ENCODE data around the gene IFRD2.

The IFRD2 gene

DNA sequence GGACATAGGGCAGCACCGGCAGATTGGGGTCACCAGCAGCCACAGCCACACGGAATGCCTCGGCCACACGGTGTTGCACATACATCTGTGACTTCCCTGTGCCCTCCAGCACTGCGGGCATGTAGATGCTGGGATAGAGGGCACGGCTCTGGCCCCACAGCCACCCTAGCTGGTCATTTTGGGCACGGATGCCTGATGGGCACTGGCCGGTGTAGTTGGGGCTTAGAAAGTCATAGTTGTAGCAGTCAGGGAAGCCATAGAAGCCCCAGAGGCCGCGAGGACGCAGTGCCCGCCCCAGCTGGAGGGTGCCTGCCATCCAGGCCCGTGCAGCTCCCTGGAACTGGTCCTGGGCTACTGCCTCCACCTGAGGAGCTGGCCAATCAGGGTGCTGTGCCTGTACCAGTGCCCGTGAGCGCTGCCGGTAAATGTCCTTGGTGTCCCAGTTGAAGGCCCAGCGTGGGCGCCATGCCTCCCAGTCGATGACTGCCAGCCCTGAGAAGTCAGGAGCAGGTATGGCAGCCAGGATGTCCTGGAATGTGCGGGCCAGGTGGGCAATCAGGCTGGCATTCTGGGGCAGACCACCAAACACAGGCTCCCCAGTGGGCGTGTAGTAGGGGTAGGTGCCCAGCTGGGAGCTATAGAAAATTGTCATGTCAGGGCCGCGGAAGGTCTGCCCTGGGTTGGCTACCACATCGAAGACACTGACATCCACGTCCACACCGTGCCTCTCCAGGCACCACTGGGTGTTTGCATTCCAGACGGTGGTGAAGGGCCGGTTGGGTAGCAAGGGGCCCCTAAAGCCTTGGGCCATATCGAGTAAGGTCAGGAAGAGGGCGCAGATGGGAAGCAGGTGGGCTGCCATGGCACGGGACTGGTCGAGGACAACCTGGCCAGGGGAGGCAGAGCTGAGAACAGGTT lies 10.1 kb upstream of the IFRD2 start:
- no peak for DNase-seq (ENCODE audit: low read depth in 1 of 2, low spot score in 1 of 2)

DNA sequence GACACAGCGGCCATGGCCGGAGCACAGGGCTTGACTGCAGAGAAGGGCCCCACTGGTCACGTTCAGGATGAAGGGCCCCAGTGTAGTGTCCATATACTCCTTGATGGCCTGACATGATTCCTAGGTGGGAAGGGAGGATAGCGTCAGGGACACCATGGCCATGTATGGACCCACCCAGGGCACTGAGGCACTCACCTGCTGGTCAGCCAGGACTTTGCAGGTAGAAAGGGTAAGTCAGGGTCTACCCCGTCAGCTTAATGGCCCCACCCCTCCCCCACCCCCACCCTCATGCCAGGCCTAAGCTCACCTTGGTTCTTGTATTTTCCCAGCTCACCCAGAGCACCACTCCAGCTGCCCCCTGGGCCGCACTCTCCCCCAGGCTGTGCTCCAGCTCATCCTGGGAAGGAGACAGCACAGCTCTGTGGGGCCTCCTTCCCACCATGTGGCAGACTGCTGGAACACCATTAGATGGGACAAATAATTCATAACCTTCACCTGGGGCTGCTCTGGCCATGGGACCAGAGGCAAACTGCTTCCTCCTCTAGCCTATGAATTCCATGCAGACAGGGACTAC lies 8.5 kb upstream of the IFRD2 start:
- no peak for DNase-seq (ENCODE audit: low read depth in 1 of 2, low spot score in 1 of 2)

DNA sequence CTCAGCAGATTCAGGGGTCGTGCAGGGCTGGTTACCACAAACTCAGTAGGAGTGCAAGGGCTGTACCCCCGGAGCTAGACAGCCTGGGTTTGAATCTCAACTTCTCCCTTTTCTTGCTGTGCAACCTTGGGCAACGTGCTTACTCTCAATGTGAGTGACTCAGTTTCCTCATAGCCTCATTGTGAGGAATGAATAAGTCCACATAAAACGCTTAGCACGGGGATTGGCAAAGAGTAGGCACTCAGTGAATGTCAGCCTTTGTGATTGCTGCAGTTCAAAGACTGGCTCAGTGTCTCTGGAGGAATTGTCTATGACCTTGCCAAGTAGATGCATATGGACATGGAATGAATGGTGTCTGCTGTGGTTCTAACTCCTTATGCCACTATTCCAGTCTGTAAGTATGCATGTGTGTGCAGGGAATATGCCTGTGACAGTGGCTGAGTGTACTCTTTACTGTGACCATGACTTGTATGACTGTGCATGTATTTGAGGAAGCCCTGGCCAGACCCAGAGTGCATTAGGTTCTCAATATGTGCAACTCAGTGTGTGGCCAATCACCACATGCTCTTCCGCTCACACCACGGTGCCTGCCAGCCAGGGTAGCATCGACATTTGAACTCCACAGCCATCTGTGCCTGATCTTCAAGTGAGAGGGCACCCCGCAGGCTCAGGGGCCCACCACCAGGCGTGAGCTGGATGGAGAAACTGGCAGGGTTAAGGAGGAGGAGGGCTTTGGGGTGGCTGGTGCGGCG lies 7.9 kb upstream of the IFRD2 start:
- DNase-seq (ENCODE audit: low read depth in 1 of 2, low spot score in 1 of 2): no peak

DNA sequence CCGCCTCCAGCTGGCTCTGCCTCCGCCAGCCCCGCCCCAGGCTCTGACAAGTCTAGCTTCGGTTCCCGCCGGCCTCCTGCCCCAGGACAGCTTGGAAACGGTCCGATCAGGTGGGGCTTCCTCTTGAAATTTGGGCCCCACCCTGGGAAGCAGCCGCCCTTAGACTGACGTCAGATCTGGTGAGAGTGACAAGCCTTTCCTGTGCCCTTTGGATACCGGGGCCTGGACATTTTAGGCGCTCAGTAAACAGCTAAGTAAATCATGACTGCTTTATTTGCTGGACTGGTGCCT lies 7.4 kb upstream of the IFRD2 start:
- DNase-seq (ENCODE audit: low read depth in 1 of 2, low spot score in 1 of 2): no peak

DNA sequence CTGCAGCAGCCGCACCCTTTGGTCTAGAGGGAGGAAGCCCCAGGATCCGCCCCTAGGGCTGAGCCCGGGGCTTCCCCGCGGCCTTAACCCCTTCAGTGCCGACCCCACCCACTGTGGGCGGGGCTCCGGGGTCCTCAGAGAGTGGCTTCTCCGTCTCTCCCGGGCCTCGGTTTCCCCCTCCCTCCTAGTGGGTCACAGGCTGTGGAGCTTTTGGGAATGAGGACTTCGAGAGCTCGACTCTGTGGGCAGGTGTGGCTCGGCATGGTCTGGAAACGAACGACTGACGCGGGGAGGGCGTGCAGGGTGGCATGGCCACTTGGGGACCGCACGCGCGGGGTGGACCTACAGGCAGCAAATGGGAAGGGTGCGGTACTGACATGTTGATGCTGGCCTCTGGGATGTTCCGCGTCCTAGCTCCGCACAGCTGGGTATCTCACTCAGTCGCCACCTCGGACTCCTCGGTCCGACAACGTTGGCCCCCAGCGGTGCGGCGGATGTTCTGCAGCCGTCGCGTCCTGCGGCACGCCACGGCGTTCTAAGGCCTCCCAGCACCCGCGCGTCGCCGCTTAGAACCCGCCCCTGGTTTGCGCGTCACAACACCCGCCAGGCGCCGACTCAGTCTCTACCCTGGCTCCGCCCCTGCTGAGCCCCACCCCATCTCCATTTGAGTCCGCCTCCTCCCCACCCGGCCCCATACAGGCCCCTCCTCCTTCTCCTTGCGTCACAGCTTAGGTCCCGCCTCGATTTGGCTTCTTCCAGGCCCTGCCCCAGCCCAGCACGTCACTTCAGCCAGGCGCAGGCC lies 6.8 kb upstream of the IFRD2 start, which contains the start of the genes HYAL3 and NAA80:
Gene HYAL3, minus strand, starts transcription at position 570 of the 802 bp plus-strand sequence. CDS start 3,803 bp downstream, outside the sequence.
Gene NAA80, minus strand, starts transcription at position 570 of the 802 bp plus-strand sequence. CDS start 1,942 bp downstream, outside the sequence.
- DNase-seq (ENCODE audit: low read depth in 1 of 2, low spot score in 1 of 2): peak; percentile 98 to 99

- no peak for DNase-seq (ENCODE audit: low read depth in 1 of 2, low spot score in 1 of 2)
Observed at GRCh38 chr3:50297896-50298725, 5.9 kb upstream of the IFRD2 start.

DNA sequence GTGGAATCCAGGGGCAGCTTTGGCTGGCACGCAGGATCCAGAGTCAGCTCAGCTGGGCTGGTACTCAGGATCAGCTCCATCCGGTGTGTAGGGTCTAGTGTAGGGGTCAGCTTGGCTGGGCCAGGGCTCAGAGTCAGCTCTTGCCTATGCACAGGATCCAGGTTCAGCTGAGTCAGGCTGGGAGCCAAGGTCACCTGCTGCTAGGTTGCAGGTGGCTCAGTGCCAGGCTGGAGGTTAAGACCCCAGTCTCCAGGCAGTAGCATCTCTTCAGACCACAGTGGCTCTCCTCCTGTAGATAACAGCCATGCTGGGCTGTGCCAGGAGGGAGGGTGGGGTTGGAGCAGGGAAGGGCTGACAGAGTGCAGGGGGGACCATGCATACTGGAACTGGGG lies 5.2 kb upstream of the IFRD2 start:
- DNase-seq (ENCODE audit: low read depth in 1 of 2, low spot score in 1 of 2): no peak

DNA sequence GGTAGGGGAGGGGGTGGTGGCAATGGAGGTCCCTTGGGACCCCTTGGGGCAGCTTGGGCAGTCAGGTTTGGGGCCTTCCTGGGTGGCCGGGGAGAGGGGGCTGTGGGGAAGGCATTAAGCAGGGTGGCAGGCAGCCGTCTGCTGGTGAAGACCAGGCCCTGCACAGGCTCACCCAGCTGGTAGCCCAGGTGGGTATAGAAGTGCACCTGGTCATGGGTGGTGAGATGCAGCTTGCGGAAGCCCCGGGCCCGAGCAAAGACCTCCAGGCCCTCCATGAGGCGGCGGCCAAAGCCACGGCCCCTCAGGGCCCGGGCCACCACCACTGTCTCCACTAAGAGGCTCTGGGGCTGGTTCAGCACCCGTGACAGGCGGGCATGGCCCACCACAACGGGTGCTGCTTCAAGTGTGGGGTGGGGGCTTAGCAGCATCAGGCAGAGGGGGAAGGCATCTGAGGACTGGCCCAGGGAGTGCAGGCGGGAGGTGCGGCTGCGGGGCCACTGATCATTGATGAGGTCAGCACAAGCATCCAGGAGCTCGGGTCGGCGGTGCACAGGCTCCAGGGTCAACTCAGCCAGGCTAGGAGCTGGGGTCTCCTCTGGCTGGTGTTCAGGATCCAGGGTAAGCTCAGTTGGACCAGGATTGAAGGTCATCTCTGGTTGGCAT lies 4.6 kb upstream of the IFRD2 start:
- DNase-seq (ENCODE audit: low read depth in 1 of 2, low spot score in 1 of 2): no peak

DNA sequence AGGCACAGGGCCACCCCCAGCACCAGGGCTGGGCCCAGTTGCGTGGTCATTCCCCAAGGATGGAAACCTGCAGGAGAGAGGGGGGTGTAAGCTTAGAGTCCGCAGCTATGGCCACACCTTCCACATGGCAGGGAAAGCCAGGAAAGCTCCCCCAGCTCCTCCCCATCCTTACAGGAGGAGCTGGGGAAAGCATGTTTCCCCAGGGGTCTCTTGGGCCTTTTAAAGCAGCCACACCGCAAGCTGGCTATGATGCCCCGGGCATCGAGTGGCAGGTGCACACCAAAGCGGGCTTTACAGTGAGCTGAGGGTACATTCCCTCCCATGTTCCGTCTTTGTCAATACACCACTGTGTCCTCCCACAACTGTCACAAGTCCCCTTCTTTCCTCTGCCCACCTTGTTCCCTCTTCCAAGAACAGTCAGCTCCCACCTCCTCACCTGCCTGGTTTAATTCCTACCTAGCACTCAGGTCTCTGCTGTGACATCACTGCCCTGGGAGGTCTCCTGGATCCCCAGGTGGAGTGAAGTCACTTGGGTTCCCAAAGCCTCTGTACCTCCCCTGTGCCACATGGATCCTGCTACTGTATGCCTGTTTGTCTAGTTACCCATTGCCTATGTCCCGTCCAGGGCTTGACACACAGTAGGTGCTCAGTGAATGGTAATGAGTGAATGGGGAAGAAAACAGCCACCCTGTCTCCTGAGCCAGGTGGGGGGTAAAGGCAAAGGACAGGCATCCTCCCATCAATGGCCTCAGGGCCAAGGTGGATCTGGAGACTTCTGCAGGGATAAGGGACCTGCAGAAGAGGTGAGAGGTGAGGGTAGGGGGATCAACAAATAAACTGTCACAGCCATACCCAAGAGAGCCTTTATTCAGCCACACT lies 3.6 kb upstream of the IFRD2 start:
- no peak for DNase-seq (ENCODE audit: low read depth in 1 of 2, low spot score in 1 of 2)

DNA sequence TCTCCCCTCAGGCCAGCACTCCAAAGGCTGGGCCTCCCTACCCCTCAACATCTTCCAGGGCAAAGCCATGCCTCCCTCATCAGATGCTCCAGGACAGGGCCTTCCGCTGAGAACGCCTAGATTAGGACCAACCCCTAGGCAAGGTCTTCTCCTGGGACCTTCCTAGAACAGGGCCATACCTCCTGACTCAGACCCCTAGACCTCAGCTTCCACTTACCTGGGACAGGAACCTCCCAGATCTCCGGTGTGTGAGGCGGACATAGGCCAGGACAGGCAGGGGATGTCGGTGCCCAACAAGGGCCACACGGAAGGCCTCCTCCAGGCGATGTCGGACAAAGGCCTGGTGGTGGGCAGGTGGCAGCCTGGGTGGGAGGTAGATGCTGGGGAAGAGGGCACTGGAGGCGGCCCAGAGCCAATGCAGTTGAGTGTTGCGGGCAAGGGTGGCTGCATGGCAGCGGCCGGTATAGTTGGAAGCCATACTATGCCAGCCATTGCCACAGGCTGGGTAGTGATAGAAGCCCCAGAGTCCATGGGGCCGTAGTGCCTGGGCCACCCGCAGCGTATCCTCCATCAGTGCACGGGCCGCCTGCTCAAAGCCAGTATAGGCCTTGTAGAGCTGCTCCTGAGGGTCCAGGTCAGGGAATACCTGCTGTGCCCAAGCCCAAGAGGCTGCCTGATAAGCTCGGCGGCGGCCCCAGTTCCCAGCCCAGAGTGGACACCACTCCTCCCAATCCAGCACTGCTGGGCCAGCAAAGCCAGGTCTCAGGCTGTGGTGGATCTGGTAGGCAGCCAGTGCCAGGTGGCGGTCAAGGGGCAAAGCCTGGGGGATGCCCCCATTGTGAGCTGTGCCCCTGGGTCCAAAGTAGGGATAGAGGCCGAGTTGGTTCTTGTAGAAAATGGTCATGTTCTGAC lies 2.5 kb upstream of the IFRD2 start:
- DNase-seq (ENCODE audit: low read depth in 1 of 2, low spot score in 1 of 2): no peak

GRCh38 chr3:50294089-50294488 lies 1.9 kb upstream of the IFRD2 start:
- DNase-seq (ENCODE audit: low read depth in 1 of 2, low spot score in 1 of 2): no peak

DNA sequence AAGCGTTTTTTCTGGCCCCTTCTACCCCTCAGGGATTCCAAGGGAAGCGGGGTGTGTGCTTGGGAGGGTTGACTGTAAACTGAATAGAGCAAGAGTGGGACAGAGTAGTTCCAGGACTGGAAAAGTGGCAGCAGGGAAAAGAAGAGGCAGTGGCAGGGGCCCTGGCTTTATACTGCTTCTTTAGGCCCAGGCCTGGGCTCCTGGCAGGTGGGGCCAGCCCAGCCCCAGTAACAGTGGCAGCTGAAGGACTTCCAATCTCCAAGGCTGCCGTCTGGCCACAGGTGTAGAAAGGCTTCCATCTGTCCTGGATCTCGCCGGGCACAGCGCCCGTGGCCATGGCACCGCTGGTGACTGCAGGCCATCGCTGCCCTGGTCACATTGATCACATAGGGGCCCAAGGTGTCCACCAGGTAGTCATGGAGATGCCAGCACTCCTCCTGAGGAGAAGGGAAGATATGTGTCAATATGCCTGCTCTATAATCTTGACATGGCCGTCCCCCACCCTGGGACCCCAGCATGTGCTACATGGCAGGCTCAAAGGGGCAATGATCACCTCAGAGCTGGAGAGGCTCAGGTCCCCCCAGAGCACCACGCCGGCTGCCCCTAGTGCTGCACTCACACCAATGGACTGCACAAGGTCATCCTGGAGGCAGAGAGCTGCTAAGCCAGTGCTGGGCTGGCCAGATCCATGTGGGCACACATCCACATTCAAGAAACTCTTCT lies 1.0 kb upstream of the IFRD2 start:
- no peak for DNase-seq (ENCODE audit: low read depth in 1 of 2, low spot score in 1 of 2)

GRCh38 chr3:50290161-50290641 lies 2.0 kb downstream of the IFRD2 start:
- DNase-seq (ENCODE audit: low read depth in 1 of 2, low spot score in 1 of 2): no peak

DNA sequence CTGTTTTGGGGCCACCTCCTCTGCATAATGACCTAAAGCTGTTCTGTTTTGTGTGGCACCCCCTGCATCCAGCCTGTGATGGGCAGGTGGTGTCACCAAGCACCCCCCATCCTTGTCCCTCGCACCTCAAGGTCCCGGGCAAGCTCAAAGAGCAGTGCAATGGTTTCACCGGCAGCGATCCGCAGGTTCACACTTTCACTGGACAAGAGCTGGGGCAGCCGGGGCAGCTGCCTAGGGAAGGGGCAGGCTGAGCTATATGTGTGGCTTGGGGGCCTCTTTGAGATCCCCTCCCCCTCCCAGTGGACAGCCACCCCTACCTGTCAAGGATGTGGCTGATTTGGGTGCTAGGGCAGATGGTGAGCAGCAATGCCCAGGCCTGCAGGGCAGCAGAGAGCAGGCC lies 3.1 kb downstream of the IFRD2 start:
- DNase-seq (ENCODE audit: low read depth in 1 of 2, low spot score in 1 of 2): no peak

DNA sequence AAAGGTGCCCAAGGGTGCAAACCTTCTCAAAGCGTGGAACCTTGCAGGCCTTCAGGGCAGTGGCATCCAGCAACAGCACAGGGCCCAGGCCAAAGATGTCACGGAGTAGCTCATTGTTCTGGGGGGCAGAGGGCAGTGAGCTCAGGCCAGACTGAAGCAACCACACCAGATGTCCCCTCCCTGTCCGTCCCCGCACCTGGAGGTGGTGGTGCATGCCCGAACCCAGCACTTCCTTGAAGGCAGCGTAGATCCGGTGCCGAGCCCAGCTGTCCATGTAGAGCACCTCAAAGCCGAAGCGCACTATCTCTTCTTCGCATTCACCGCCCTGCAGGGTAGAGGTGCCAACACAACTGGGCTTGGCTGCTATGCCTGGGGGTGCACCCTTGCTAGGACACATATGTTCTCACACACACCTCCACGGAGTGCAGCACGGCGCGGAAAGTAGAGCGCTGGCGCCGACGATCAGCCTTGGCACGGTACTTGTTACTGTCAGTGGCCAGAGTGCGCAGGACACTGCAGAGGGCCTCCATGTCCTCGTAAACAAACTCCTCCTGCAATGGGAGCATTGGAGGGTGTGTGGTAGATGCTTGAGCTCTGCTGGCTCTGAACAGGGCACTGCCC lies 3.7 kb downstream of the IFRD2 start:
- DNase-seq (ENCODE audit: low read depth in 1 of 2, low spot score in 1 of 2): no peak

- DNase-seq (ENCODE audit: low read depth in 1 of 2, low spot score in 1 of 2): no peak
Observed at GRCh38 chr3:50287262-50287661, 5.0 kb downstream of the IFRD2 start.

Data from stimulated activated CD4-positive, alpha-beta T cell treated with anti-CD3 and anti-CD28 coated beads, Interleukin-15, amount 100 ng/mL, for 1 hour (primary cell).